GOT3 (cell line): ENCODE measurements around the gene SPOCD1.

ENCODE experiments used
- DNase-seq: peaks from one replicate; lab custom pipeline; 2025; ENCODE audit warnings: mixed read lengths; lab: John Stamatoyannopoulos, UW

The SPOCD1 gene

GRCh38 chr1:31771891-31772668 is 43.7 kb downstream of the SPOCD1 start:
- no peak for DNase-seq

GRCh38 chr1:31769720-31770390 is 46.0 kb downstream of the SPOCD1 start:
- DNase-seq: no peak

GRCh38 chr1:31768939-31769704 is 46.7 kb downstream of the SPOCD1 start:
- no peak for DNase-seq

GRCh38 chr1:31768407-31768907 is 47.4 kb downstream of the SPOCD1 start:
- no peak for DNase-seq

GRCh38 chr1:31767225-31767624 is 48.6 kb downstream of the SPOCD1 start:
- DNase-seq: no peak

- DNase-seq: no peak
These were observed 50.3 kb downstream of the SPOCD1 start for GRCh38 chr1:31765516-31765915.

GRCh38 chr1:31765041-31765467 is 50.8 kb downstream of the SPOCD1 start:
- no peak for DNase-seq

- no peak for DNase-seq
These were observed 51.3 kb downstream of the SPOCD1 start, which contains the start of gene ADGRB2 for GRCh38 chr1:31764312-31765040. TSS of gene ADGRB2 (minus strand) at chr1:31764340. CDS start at chr1:31757221, 7,119 bp downstream.

GRCh38 chr1:31763671-31764311 is 52.0 kb downstream of the SPOCD1 start:
- DNase-seq: no peak

GRCh38 chr1:31762726-31763670 is 52.8 kb downstream of the SPOCD1 start:
- peak; percentile 57 for DNase-seq

- no peak for DNase-seq
These were observed 53.5 kb downstream of the SPOCD1 start for GRCh38 chr1:31762323-31762722.

GRCh38 chr1:31761883-31762282 is 53.9 kb downstream of the SPOCD1 start:
- DNase-seq: no peak

GRCh38 chr1:31760471-31761470 is 55.1 kb downstream of the SPOCD1 start:
- no peak for DNase-seq

GRCh38 chr1:31759298-31760023 is 56.4 kb downstream of the SPOCD1 start:
- no peak for DNase-seq

GRCh38 chr1:31758823-31759222 is 57.0 kb downstream of the SPOCD1 start:
- DNase-seq: no peak

GRCh38 chr1:31757989-31758388 is 57.8 kb downstream of the SPOCD1 start:
- DNase-seq: no peak

GRCh38 chr1:31757204-31757679 is 58.6 kb downstream of the SPOCD1 start:
- no peak for DNase-seq

GRCh38 chr1:31756578-31756977 is 59.2 kb downstream of the SPOCD1 start:
- DNase-seq: no peak
